HepG2 (cell line): ENCODE data around the gene STXBP2. TPM values are rescaled to one million over a fixed set of nuclear protein-coding genes. Genes with fewer than 3 reads are reported as not detected.
A peak's percentile ranks its signal among the peaks of the same experiment; 100 is the strongest.

Source experiments
- ATF4 ChIP-seq, 2 experiments: fragments of 450-650 bp in 1 of 2; sonication (generic) in 1 of 2; formaldehyde crosslinking; IDR thresholded peaks; 2 replicates each; pipeline versions ENCODE4 v1.5.0 to v1.8.0; 2020 to 2022; ENCODE audit warnings: mild to moderate bottlenecking in 1 of 2, missing genetic modification reagents in 1 of 2
- CEBPB ChIP-seq: IDR thresholded peaks from 2 replicates; pipeline ENCODE4 v1.6.1; 2011; ENCODE audit warnings: low read depth, low read length, improper control_type of control experiment, borderline replicate concordance
- GPN1 ChIP-seq: sonication (generic); formaldehyde crosslinking; IDR thresholded peaks from 2 replicates; pipeline ENCODE4 v1.5.1; 2020; ENCODE audit warnings: missing genetic modification reagents, borderline replicate concordance
- KAT7 ChIP-seq: IDR thresholded peaks from 2 replicates; pipeline ENCODE4 v1.6.1; 2018; ENCODE audit warnings: borderline replicate concordance, missing compliant biosample characterization
- KDM4B ChIP-seq: sonication (generic); formaldehyde crosslinking; IDR thresholded peaks from 2 replicates; pipeline ENCODE4 v1.4.0; 2020; ENCODE audit warnings: missing genetic modification reagents
- NCOA2 ChIP-seq: sonication (generic); formaldehyde crosslinking; IDR thresholded peaks from 2 replicates; pipeline ENCODE4 v1.8.0; 2022; ENCODE audit warnings: inconsistent platforms
- PAX8 ChIP-seq: sonication (generic); formaldehyde crosslinking; IDR thresholded peaks from 2 replicates; pipeline ENCODE4 v1.8.0; 2022; ENCODE audit warnings: mild to moderate bottlenecking, missing genetic modification reagents, borderline replicate concordance
- PREB ChIP-seq: sonication (generic); formaldehyde crosslinking; IDR thresholded peaks from 2 replicates; pipeline ENCODE4 v1.4.0; 2020; ENCODE audit warnings: missing genetic modification reagents
- SMYD3 ChIP-seq: sonication (generic); formaldehyde crosslinking; IDR thresholded peaks from 2 replicates; pipeline ENCODE4 v1.8.1; 2023; ENCODE audit warnings: mild to moderate bottlenecking, missing genetic modification reagents
- SNAPC4 ChIP-seq: sonication (generic); formaldehyde crosslinking; IDR thresholded peaks from 2 replicates; pipeline ENCODE4 v1.4.0; 2020; ENCODE audit warnings: mild to moderate bottlenecking, missing genetic modification reagents
- SNAPC5 ChIP-seq: sonication (generic); formaldehyde crosslinking; IDR thresholded peaks from 2 replicates; pipeline ENCODE4 v1.8.1; 2023; ENCODE audit warnings: mild to moderate bottlenecking, missing genetic modification reagents, borderline replicate concordance
- ZFYVE20 ChIP-seq: sonication (generic); formaldehyde crosslinking; IDR thresholded peaks from 2 replicates; pipeline ENCODE4 v1.8.0; 2023; ENCODE audit warnings: low read depth, mild to moderate bottlenecking, moderate library complexity, missing genetic modification reagents, borderline replicate concordance
- ZNF460 ChIP-seq: sonication (generic); formaldehyde crosslinking; IDR thresholded peaks from 2 replicates; pipeline ENCODE4 v1.5.1; 2020; ENCODE audit warnings: missing genetic modification reagents, mild to moderate bottlenecking, borderline replicate concordance
- ZNF574 ChIP-seq: sonication (generic); formaldehyde crosslinking; IDR thresholded peaks from 2 replicates; pipeline ENCODE4 v1.4.0; 2020; ENCODE audit warnings: missing genetic modification reagents
- ZNF749 ChIP-seq: sonication (generic); formaldehyde crosslinking; IDR thresholded peaks from 2 replicates; pipeline ENCODE4 v1.8.0; 2022; ENCODE audit warnings: mild to moderate bottlenecking, missing genetic modification reagents, moderate library complexity, borderline replicate concordance
- ZUFSP ChIP-seq: sonication (generic); formaldehyde crosslinking; IDR thresholded peaks from 2 replicates; pipeline ENCODE4 v1.9.0; 2021; ENCODE audit warnings: missing genetic modification reagents, mild to moderate bottlenecking, borderline replicate concordance
- polyA plus RNA-seq, 8 experiments: library from polyadenylated mRNA; depleted of rRNA in 3 of 8; stranded (reverse) in 7 of 8; unstranded in 1 of 8; fragments of >200 nt; fragmentation: Illumina TruSeq in 4 of 8; extraction: Trizol in 4 of 8; gene quantifications; 2 replicates each; pipeline versions ENCODE4 v1.2.1 to v1.2.3, GENCODE V29; 2011 to 2016; ENCODE audit warnings: low read depth in 4 of 8, missing spikeins in 1 of 8, mixed read lengths in 1 of 8; ENCODE audit not compliant: insufficient read depth in 1 of 8
- total RNA-seq, 5 experiments: library from RNA; depleted of rRNA; stranded (reverse); fragments of >200 nt; fragmentation: Illumina TruSeq; extraction: Trizol; gene quantifications; 2 replicates each; pipeline ENCODE4 v1.2.3, GENCODE V29; 2016; ENCODE audit warnings: low read depth in 1 of 5

STXBP2 gene
- total and polyA plus RNA-seq, 2 of the 13 experiments (the other 11 are each of a cell fraction or from before 2014, with no cell fraction given), result 22.8 to 40.1 TPM

GRCh38 chr19:7636691-7637373 lies at the start of gene STXBP2 (continued):
- TF ChIP-seq ZUFSP (CRISPR knock-in tag) (no peak), SNAPC4 (no peak), PAX8 (CRISPR knock-in tag) (no peak), ATF4 (CRISPR knock-in tag; IDR thresholded peaks at IDR 0.05) (no peak), ZNF749 (CRISPR knock-in tag) (no peak; the same call in 1 of the 2 replicates), NCOA2 (CRISPR knock-in tag) (no peak), SNAPC5 (no peak), CEBPB (peak; percentile 57; the same call in 1 of the 2 replicates), KDM4B (CRISPR knock-in tag) (no peak), GPN1 (no peak), ZNF460 (CRISPR knock-in tag) (no peak), ZNF574 (peak; percentile 55; the same call in 1 of the 2 replicates), PREB (CRISPR knock-in tag) (0 out of 2 replicates have a peak, but pooled peaks have one; percentile 20), ZFYVE20 (peak; percentile 74; the same call in 1 of the 2 replicates), SMYD3 (no peak), KAT7 (CRISPR knock-in tag) (no peak)
